ENCODE data around the gene GBP5.

GBP5 gene

DNA sequence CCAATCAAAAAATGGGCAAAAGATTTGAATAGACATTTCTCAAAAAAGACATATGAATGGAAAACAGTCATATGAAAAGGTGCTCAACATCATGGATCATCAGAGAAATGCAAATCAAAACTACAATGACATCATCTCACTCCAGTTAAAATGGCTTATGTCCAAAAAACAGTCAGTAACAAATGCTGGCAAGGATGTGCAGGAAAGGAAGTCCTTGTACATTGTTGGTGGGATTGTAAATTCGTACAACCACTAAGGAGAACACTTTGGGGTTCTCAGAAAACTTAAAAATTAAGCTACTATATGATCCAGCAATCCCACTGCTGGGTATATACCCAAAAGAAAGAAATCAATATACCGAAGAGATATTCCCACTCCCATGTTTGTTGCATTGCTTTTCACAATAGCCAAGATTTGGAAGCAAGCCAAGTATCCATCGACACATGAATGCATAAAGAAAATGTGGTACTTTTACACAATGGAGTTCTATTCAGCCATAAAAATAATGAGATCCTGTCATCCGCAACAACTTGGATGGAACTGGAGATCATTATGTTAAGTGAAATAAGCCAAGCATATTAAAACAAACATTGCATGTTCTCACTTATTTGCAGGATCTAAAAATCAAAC is 17.9 kb downstream of the GBP5 start:
- H3K9me3 ChIP-seq (ENCODE audit: insufficient read depth, low read depth, low read length), result no peaks in the 10 kb centered on the region
- no peaks in the 10 kb centered on the region for H3K4me1 ChIP-seq (ENCODE audit: control insufficient read depth in 1 of 2, insufficient read depth in 2 of 2, low read length in 2 of 2)
- no peak overlapping the region for H3K27ac ChIP-seq (ENCODE audit: low read depth, low read length)
- no peak overlapping the region for H4K12ac ChIP-seq (ENCODE audit: low read depth, low read length)
- no CpG with 5 or more reads among the region's 4 CpGs for WGBS (ENCODE audit: extremely low coverage, insufficient coverage, insufficient read length)
- no peak overlapping the region for H3K18ac ChIP-seq (ENCODE audit: low read length)
- no peak overlapping the region for H2BK5ac ChIP-seq (ENCODE audit: low read depth, low read length, poor library complexity)
- H3K79me2 ChIP-seq (ENCODE audit: control insufficient read depth, insufficient read depth, low read length, poor library complexity), result no peaks in the 10 kb centered on the region
- H2BK12ac ChIP-seq (ENCODE audit: low read length), result no peak overlapping the region
- H2AK5ac ChIP-seq (ENCODE audit: low read length), result no peak overlapping the region
- H3K36me3 ChIP-seq (ENCODE audit: control insufficient read depth in 1 of 2, insufficient read depth in 2 of 2, low read length in 2 of 2), result no peaks in the 10 kb centered on the region
- H3K23ac ChIP-seq (ENCODE audit: low read length), result no peak overlapping the region
- H4K8ac ChIP-seq (ENCODE audit: low read depth, low read length), result no peak overlapping the region
- H3K14ac ChIP-seq (ENCODE audit: low read length), result no peak overlapping the region
- no peak overlapping the region for H3K9ac ChIP-seq (ENCODE audit: low read length)
- H2AFZ ChIP-seq (ENCODE audit: insufficient read depth, low read length, poor library complexity), result no peak overlapping the region
- H3K4me2 ChIP-seq (ENCODE audit: low read length), result no peak overlapping the region
- H3K4me3 ChIP-seq (ENCODE audit: low read depth, low read length), result no peak overlapping the region
- no peak overlapping the region for H2BK120ac ChIP-seq (ENCODE audit: insufficient read depth, low read length, poor library complexity)
- H4K91ac ChIP-seq (ENCODE audit: low read depth, low read length), result no peak overlapping the region
- no peaks in the 10 kb centered on the region for H3K79me1 ChIP-seq (ENCODE audit: low read length)
- H3K4ac ChIP-seq (ENCODE audit: low read depth, low read length), result no peak overlapping the region
- no peak for DNase-seq
- H3K27me3 ChIP-seq (ENCODE audit: insufficient read depth, low read length), result no peaks in the 10 kb centered on the region

- Histone ChIP-seq H4K91ac (ENCODE audit: low read depth, low read length) (no peak overlapping the region), H2AK5ac (ENCODE audit: low read length) (no peak overlapping the region), H2BK120ac (ENCODE audit: insufficient read depth, low read length, poor library complexity) (no peak overlapping the region), H3K23ac (ENCODE audit: low read length) (no peak overlapping the region), H3K9me3 (ENCODE audit: insufficient read depth, low read depth, low read length) (no peaks in the 10 kb centered on the region), H2BK5ac (ENCODE audit: low read depth, low read length, poor library complexity) (no peak overlapping the region), H3K14ac (ENCODE audit: low read length) (no peak overlapping the region), H2AFZ (ENCODE audit: insufficient read depth, low read length, poor library complexity) (no peak overlapping the region), H3K79me1 (ENCODE audit: low read length) (no peaks in the 10 kb centered on the region), H3K4ac (ENCODE audit: low read depth, low read length) (no peak overlapping the region), H3K27me3 (ENCODE audit: insufficient read depth, low read length) (no peaks in the 10 kb centered on the region), H3K9ac (ENCODE audit: low read length) (no peak overlapping the region), H3K36me3 (ENCODE audit: control insufficient read depth in 1 of 2, insufficient read depth in 2 of 2, low read length in 2 of 2) (no peaks in the 10 kb centered on the region), H4K8ac (ENCODE audit: low read depth, low read length) (no peak overlapping the region), H3K79me2 (ENCODE audit: control insufficient read depth, insufficient read depth, low read length, poor library complexity) (no peaks in the 10 kb centered on the region), H3K18ac (ENCODE audit: low read length) (no peak overlapping the region), H3K4me1 (ENCODE audit: control insufficient read depth in 1 of 2, insufficient read depth in 2 of 2, low read length in 2 of 2) (no peaks in the 10 kb centered on the region), H3K27ac (ENCODE audit: low read depth, low read length) (no peak overlapping the region), H4K12ac (ENCODE audit: low read depth, low read length) (no peak overlapping the region), H3K4me2 (ENCODE audit: low read length) (no peak overlapping the region), H2BK12ac (ENCODE audit: low read length) (no peak overlapping the region), H3K4me3 (ENCODE audit: low read depth, low read length) (no peak overlapping the region)
- DNase-seq, result no peak
- no CpG with 5 or more reads among the region's 3 CpGs for WGBS (ENCODE audit: extremely low coverage, insufficient coverage, insufficient read length)
These were observed 29.6 kb downstream of the GBP5 start for GRCh38 chr1:89243046-89243445.

Data from trophoblast cell (in vitro differentiated cells and primary cell).